ENCODE measurements around the gene RBM43. TPM values are rescaled to one million over a fixed set of nuclear protein-coding genes. Genes with fewer than 3 reads are reported as not detected.

Gene RBM43
- total RNA-seq, 2 experiments from 2014 or later, result 0.25 to 0.91 TPM

DNA sequence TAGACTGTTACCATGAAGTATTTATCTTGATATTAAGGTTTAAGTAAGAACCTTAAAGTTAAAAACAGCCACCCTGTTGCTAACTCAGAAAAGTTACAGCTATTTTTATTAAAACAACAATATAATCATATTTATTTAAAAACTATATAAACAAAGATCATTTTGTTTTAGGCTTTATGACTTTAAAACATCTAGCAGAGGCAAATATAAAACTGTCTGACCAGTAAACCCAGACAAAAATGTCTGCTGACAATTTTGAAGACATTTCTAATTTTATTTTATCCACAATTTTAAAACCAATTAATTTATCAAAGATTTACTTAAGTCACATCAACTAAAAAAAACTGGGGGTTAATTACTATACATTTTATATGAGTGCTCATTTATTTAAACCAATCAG is 14.2 kb downstream of the RBM43 start:
- no peaks in the 10 kb centered on the region for H3K9me2 ChIP-seq (ENCODE audit: insufficient read depth, low read length)
- TF ChIP-seq EZH2phosphoT487 (IDR thresholded peaks at IDR 0.05; ENCODE audit: borderline replicate concordance, low read depth, low read length), result no peak
- peaks cover 17% of the 10 kb centered on the region for H3K9me3 ChIP-seq (ENCODE audit: low read length)
- ChIA-PET POLR2A (no interaction called here), CTCF (ENCODE audit: unreplicated experiment) (no interaction called here)
- intact Hi-C loops (cut with micrococcal nuclease; ENCODE audit: unreplicated experiment), result no loop called here
- H3K4me2 ChIP-seq (ENCODE audit: low read length), result no peak overlapping the region
- H3K4me1 ChIP-seq (ENCODE audit: insufficient read depth, low read length, poor library complexity, severe bottlenecking), result no peaks in the 10 kb centered on the region
- no peaks in the 10 kb centered on the region for H3K79me2 ChIP-seq (ENCODE audit: insufficient read depth, low read depth, low read length)
- no peak for DNase-seq (ENCODE audit: low spot score)
- no peaks in the 10 kb centered on the region for H4K20me1 ChIP-seq (ENCODE audit: insufficient read depth, low read length)
- H2AFZ ChIP-seq (ENCODE audit: low read length), result no peak overlapping the region
- H3K4me3 ChIP-seq (ENCODE audit: low read depth, low read length, poor library complexity, severe bottlenecking), result no peak overlapping the region
- no peaks in the 10 kb centered on the region for H3K36me3 ChIP-seq (ENCODE audit: insufficient read depth, low read length)
- no TSS peak for BruUV-seq (replicated peaks)
- no peak overlapping the region for H3K27ac ChIP-seq (ENCODE audit: low read depth, low read length, poor library complexity, severe bottlenecking)

DNA sequence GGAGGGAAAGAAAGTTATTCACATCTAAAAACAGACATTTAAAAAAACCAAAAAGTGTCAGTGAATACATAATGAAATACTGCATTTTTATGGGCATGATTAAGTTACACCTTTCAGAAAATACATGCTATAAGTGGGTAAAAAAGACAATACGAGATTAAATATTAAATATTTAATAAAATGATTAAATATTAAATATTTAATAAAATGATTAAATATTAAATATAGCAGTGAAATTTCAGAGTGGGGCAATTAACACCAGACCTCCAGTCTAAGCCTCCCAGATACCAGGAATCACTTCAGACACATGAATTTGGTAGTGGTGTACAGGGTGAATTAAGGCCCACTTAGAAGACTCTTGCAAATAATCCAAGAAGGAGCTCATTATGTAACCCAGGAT is 15.5 kb downstream of the RBM43 start:
- H4K20me1 ChIP-seq (ENCODE audit: insufficient read depth, low read length), result no peaks in the 10 kb centered on the region
- peaks cover 17% of the 10 kb centered on the region for H3K9me3 ChIP-seq (ENCODE audit: low read length)
- no peaks in the 10 kb centered on the region for H3K9me2 ChIP-seq (ENCODE audit: insufficient read depth, low read length)
- ChIA-PET POLR2A (no interaction called here), CTCF (ENCODE audit: unreplicated experiment) (no interaction called here)
- TF ChIP-seq, protein P1, sequence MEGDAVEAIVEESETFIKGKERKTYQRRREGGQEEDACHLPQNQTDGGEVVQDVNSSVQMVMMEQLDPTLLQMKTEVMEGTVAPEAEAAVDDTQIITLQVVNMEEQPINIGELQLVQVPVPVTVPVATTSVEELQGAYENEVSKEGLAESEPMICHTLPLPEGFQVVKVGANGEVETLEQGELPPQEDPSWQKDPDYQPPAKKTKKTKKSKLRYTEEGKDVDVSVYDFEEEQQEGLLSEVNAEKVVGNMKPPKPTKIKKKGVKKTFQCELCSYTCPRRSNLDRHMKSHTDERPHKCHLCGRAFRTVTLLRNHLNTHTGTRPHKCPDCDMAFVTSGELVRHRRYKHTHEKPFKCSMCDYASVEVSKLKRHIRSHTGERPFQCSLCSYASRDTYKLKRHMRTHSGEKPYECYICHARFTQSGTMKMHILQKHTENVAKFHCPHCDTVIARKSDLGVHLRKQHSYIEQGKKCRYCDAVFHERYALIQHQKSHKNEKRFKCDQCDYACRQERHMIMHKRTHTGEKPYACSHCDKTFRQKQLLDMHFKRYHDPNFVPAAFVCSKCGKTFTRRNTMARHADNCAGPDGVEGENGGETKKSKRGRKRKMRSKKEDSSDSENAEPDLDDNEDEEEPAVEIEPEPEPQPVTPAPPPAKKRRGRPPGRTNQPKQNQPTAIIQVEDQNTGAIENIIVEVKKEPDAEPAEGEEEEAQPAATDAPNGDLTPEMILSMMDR (conservative IDR thresholded peaks at IDR 0.05; ENCODE audit: low read length), result no peak
- no peak for TF ChIP-seq EZH2phosphoT487 (IDR thresholded peaks at IDR 0.05; ENCODE audit: borderline replicate concordance, low read depth, low read length)
- intact Hi-C loops (cut with micrococcal nuclease; ENCODE audit: unreplicated experiment), result no loop called here
- H2AFZ ChIP-seq (ENCODE audit: low read length), result no peak overlapping the region
- no TSS peak for BruUV-seq (replicated peaks)
- H3K36me3 ChIP-seq (ENCODE audit: insufficient read depth, low read length), result no peaks in the 10 kb centered on the region
- no peaks in the 10 kb centered on the region for H3K79me2 ChIP-seq (ENCODE audit: insufficient read depth, low read depth, low read length)
- H3K27ac ChIP-seq (ENCODE audit: low read depth, low read length, poor library complexity, severe bottlenecking), result no peak overlapping the region
- DNase-seq (ENCODE audit: low spot score), result no peak
- H3K4me3 ChIP-seq (ENCODE audit: low read depth, low read length, poor library complexity, severe bottlenecking), result no peak overlapping the region
- no peaks in the 10 kb centered on the region for H3K4me1 ChIP-seq (ENCODE audit: insufficient read depth, low read length, poor library complexity, severe bottlenecking)
- no peak overlapping the region for H3K4me2 ChIP-seq (ENCODE audit: low read length)

DNA sequence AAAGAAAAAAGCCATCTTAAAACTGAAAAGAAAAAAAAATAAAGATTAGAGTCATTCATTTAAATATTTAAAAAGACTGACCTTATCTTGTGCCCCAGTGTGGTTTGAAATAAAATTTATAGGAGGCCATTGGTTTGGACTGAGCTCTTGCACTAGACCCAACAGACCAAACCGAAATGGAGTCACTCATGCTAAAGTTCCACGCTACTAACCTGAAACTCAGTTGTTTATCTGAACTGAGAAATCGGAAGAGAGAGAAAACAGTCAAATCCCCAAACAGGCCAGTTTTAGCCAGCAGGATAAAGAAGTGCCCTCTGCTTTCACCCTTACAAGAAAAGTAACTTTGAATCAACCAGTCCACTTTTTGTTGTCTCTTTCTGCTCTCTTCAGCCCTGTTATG is 18.2 kb downstream of the RBM43 start:
- TF ChIP-seq EZH2phosphoT487 (IDR thresholded peaks at IDR 0.05; ENCODE audit: borderline replicate concordance, low read depth, low read length), result no peak
- TF ChIP-seq, protein P1 (conservative IDR thresholded peaks at IDR 0.05; ENCODE audit: low read length), result no peak
- Histone ChIP-seq H3K9me3 (ENCODE audit: low read length) (peaks cover 10% of the 10 kb centered on the region), H3K27ac (ENCODE audit: low read depth, low read length, poor library complexity, severe bottlenecking) (no peak overlapping the region), H2AFZ (ENCODE audit: low read length) (no peak overlapping the region), H3K36me3 (ENCODE audit: insufficient read depth, low read length) (no peaks in the 10 kb centered on the region), H3K4me2 (ENCODE audit: low read length) (no peak overlapping the region), H3K79me2 (ENCODE audit: insufficient read depth, low read depth, low read length) (no peaks in the 10 kb centered on the region), H3K9me2 (ENCODE audit: insufficient read depth, low read length) (no peaks in the 10 kb centered on the region), H4K20me1 (ENCODE audit: insufficient read depth, low read length) (no peaks in the 10 kb centered on the region), H3K4me3 (ENCODE audit: low read depth, low read length, poor library complexity, severe bottlenecking) (no peak overlapping the region), H3K4me1 (ENCODE audit: insufficient read depth, low read length, poor library complexity, severe bottlenecking) (no peaks in the 10 kb centered on the region)
- POLR2A ChIA-PET, result interaction anchor here (0.6 kb wide), 1 partner anchor 105 kb away, joined by 3 read pairs; no protein-coding TSS in a partner anchor
- intact Hi-C loops (cut with micrococcal nuclease; ENCODE audit: unreplicated experiment), result no loop called here
- CTCF ChIA-PET (ENCODE audit: unreplicated experiment), result no interaction called here
- no peak for DNase-seq (ENCODE audit: low spot score)
- no TSS peak for BruUV-seq (replicated peaks)
